ENCODE data around the gene DBR1.

DNA sequence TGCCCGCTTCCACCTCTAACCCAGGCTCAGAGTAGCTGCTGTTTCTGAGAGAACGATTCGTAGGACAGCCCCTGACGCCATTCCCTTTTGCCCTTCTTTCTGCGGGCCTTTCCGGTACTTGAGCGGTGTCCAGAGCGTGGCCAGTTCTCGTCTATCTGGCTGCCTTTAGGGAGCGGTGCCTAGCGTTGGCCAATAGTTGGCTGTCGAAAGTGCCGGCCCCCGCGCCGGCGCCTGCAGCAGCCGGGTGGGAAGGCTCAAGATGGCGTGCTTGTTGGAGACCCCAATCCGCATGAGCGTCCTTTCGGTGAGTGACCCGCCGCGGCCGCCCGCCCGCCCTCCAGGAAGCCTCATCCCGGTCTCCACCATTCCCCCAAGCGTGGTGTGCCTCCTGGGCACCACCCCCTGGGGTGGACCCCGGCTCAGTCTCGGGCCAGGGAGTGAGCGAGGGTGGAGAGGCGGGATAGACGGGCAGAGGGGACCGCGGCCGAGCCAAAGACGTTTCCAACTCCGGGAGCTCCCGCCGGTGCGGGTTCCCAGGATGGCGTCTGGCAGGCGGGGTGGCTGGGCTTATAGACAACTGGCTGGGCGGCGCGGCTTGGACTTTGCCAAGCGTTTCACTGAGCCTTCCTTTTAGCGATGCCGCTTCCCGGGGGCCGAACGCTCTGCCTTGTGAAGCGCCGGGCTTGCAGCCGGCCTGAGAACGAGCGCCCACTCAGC, 12.7 kb upstream of the DBR1 start, which contains the start of gene ARMC8:
- TF ChIP-seq, protein P1, sequence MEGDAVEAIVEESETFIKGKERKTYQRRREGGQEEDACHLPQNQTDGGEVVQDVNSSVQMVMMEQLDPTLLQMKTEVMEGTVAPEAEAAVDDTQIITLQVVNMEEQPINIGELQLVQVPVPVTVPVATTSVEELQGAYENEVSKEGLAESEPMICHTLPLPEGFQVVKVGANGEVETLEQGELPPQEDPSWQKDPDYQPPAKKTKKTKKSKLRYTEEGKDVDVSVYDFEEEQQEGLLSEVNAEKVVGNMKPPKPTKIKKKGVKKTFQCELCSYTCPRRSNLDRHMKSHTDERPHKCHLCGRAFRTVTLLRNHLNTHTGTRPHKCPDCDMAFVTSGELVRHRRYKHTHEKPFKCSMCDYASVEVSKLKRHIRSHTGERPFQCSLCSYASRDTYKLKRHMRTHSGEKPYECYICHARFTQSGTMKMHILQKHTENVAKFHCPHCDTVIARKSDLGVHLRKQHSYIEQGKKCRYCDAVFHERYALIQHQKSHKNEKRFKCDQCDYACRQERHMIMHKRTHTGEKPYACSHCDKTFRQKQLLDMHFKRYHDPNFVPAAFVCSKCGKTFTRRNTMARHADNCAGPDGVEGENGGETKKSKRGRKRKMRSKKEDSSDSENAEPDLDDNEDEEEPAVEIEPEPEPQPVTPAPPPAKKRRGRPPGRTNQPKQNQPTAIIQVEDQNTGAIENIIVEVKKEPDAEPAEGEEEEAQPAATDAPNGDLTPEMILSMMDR (IDR thresholded peaks at IDR 0.05) = no peak
- TF ChIP-seq POLR2A (IDR thresholded peaks at IDR 0.05) = no peak

Measured in testis (tissue), 2 donors.